Measurements from ENCODE around the gene NAB2. TPM values are rescaled to one million over a fixed set of nuclear protein-coding genes. Genes with fewer than 3 reads are reported as not detected.

The NAB2 gene
- total and polyA plus RNA-seq, 10 of the 15 experiments (the other 5 are each of a cell fraction or from before 2014, with no cell fraction given) = 0.35 to 35.2 (median 15.3) TPM

DNA sequence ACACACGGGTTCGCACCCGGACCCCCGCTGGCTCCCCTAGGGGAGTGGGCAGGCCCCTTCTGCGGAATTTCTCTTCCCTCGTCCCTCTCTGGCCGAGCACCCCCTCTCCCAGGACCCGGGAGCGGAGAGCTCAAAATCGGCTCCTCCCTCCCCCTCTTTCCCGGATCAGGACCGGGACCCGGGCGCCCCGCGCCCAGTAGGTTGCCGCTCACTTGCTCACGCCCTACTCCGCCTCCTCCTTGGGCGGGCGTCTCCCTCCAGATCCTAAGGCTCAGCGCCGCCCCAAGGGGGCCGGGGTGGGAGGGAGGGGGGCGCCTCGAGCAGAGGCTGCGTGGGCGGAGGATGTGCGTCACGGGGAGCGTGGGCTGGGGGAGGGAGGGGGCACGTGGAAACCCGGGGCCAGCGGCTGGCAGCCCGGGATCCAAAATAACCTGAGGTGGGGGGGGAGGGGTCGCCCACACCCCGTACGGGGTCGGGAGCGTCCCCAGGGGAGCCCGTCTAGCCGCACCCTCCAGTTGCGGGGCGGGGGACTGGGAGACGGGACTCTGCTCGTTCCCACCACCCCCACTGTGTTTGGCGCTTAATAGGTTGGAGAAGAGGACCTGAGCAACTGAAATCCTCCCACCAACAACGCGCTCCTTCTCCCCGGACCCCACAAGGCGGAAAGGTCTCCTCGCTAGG, 1.8 kb upstream of the NAB2 start (continued):
- TF ChIP-seq, protein P1, sequence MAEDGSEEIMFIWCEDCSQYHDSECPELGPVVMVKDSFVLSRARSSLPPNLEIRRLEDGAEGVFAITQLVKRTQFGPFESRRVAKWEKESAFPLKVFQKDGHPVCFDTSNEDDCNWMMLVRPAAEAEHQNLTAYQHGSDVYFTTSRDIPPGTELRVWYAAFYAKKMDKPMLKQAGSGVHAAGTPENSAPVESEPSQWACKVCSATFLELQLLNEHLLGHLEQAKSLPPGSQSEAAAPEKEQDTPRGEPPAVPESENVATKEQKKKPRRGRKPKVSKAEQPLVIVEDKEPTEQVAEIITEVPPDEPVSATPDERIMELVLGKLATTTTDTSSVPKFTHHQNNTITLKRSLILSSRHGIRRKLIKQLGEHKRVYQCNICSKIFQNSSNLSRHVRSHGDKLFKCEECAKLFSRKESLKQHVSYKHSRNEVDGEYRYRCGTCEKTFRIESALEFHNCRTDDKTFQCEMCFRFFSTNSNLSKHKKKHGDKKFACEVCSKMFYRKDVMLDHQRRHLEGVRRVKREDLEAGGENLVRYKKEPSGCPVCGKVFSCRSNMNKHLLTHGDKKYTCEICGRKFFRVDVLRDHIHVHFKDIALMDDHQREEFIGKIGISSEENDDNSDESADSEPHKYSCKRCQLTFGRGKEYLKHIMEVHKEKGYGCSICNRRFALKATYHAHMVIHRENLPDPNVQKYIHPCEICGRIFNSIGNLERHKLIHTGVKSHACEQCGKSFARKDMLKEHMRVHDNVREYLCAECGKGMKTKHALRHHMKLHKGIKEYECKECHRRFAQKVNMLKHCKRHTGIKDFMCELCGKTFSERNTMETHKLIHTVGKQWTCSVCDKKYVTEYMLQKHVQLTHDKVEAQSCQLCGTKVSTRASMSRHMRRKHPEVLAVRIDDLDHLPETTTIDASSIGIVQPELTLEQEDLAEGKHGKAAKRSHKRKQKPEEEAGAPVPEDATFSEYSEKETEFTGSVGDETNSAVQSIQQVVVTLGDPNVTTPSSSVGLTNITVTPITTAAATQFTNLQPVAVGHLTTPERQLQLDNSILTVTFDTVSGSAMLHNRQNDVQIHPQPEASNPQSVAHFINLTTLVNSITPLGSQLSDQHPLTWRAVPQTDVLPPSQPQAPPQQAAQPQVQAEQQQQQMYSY (CRISPR knock-in tag; IDR thresholded peaks at IDR 0.05) = no peak
- TF ChIP-seq PML (IDR thresholded peaks at IDR 0.05; ENCODE audit: low read length) (no peak), NR2C1 (IDR thresholded peaks at IDR 0.05) (no peak), KDM1A (IDR thresholded peaks at IDR 0.05; ENCODE audit: borderline replicate concordance) (no peak), STAT3 (IDR thresholded peaks at IDR 0.05; ENCODE audit: low read depth, low read length) (no peak), SIX5 (IDR thresholded peaks at IDR 0.05; ENCODE audit: low read depth, low read length, severe bottlenecking) (no peak), NFYA (IDR thresholded peaks at IDR 0.05; ENCODE audit: borderline replicate concordance, low read depth, low read length) (no peak), RAD21 (IDR thresholded peaks at IDR 0.05; ENCODE audit: insufficient read depth, low read depth, low read length) (no peak), NR2F1 (conservative IDR thresholded peaks at IDR 0.05) (0 out of 2 replicates have a peak, but pooled peaks have one; percentile 34), E2F8 (IDR thresholded peaks at IDR 0.05; ENCODE audit: low read depth, partially characterized antibody) (no peak), CHD4 (IDR thresholded peaks at IDR 0.05) (no peak), RELA (IDR thresholded peaks at IDR 0.05; ENCODE audit: borderline replicate concordance, partially characterized antibody) (peak; percentile 21), STAT1 (conservative IDR thresholded peaks at IDR 0.05) (no peak), BACH1 (IDR thresholded peaks at IDR 0.05; ENCODE audit: borderline replicate concordance) (peak; percentile 52; the same call in 1 of the 2 replicates), ZNF274 (IDR thresholded peaks at IDR 0.05; ENCODE audit: insufficient read depth, insufficient read length) (no peak), ATF7 (IDR thresholded peaks at IDR 0.05; ENCODE audit: low read depth) (no peak), POLR2AphosphoS5 (IDR thresholded peaks at IDR 0.05; ENCODE audit: low read length) (peak; percentile 10), HDAC6 (IDR thresholded peaks at IDR 0.05; ENCODE audit: unreplicated experiment) (no peak)
- TF ChIP-seq, protein P2, sequence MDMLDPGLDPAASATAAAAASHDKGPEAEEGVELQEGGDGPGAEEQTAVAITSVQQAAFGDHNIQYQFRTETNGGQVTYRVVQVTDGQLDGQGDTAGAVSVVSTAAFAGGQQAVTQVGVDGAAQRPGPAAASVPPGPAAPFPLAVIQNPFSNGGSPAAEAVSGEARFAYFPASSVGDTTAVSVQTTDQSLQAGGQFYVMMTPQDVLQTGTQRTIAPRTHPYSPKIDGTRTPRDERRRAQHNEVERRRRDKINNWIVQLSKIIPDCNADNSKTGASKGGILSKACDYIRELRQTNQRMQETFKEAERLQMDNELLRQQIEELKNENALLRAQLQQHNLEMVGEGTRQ (IDR thresholded peaks at IDR 0.05; ENCODE audit: borderline replicate concordance, low read depth, low read length) = no peak; the same call in 1 of the 2 replicates
- TF ChIP-seq, protein P3, sequence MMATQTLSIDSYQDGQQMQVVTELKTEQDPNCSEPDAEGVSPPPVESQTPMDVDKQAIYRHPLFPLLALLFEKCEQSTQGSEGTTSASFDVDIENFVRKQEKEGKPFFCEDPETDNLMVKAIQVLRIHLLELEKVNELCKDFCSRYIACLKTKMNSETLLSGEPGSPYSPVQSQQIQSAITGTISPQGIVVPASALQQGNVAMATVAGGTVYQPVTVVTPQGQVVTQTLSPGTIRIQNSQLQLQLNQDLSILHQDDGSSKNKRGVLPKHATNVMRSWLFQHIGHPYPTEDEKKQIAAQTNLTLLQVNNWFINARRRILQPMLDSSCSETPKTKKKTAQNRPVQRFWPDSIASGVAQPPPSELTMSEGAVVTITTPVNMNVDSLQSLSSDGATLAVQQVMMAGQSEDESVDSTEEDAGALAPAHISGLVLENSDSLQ (IDR thresholded peaks at IDR 0.05) = no peak
- TF ChIP-seq, protein P4, sequence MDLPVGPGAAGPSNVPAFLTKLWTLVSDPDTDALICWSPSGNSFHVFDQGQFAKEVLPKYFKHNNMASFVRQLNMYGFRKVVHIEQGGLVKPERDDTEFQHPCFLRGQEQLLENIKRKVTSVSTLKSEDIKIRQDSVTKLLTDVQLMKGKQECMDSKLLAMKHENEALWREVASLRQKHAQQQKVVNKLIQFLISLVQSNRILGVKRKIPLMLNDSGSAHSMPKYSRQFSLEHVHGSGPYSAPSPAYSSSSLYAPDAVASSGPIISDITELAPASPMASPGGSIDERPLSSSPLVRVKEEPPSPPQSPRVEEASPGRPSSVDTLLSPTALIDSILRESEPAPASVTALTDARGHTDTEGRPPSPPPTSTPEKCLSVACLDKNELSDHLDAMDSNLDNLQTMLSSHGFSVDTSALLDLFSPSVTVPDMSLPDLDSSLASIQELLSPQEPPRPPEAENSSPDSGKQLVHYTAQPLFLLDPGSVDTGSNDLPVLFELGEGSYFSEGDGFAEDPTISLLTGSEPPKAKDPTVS (IDR thresholded peaks at IDR 0.05; ENCODE audit: low read depth, low read length) = no peak
